ENCODE measurements around the gene SH3BGR. TPM values are rescaled to one million over a fixed set of nuclear protein-coding genes. Genes with fewer than 3 reads are reported as not detected.

Gene SH3BGR
- total and polyA plus RNA-seq, 8 donors, result 1.6 to 4.1 (median 3.6) TPM

- Histone ChIP-seq H3K4me1 (no peaks in the 10 kb centered on the region), H3K36me3 (no peaks in the 10 kb centered on the region), H3K9me3 (no peaks in the 10 kb centered on the region), H3K27me3 (no peaks in the 10 kb centered on the region), H3K4me3 (no peak overlapping the region), H3K27ac (no peak overlapping the region)
- intact Hi-C loops (cut with DNase I), result no loop called here
- DNase-seq (no peak), ATAC-seq (no peak)
- no peak for TF ChIP-seq CTCF (IDR thresholded peaks at IDR 0.05)
Observed at GRCh38 chr21:39480271-39480670, 28.5 kb downstream of the SH3BGR start.

- intact Hi-C loops (cut with DNase I), result no loop called here
Observed at GRCh38 chr21:39481886-39482285, 30.1 kb downstream of the SH3BGR start.

GRCh38 chr21:39483917-39484316 is 32.1 kb downstream of the SH3BGR start:
- H3K27ac ChIP-seq, result no peak overlapping the region
- ATAC-seq (no peak), DNase-seq (no peak)
- intact Hi-C loops (cut with DNase I), result no loop called here
- no peaks in the 10 kb centered on the region for H3K4me1 ChIP-seq
- H3K27me3 ChIP-seq, result no peaks in the 10 kb centered on the region
- TF ChIP-seq CTCF (IDR thresholded peaks at IDR 0.05), result no peak
- no peaks in the 10 kb centered on the region for H3K9me3 ChIP-seq
- H3K36me3 ChIP-seq, result no peaks in the 10 kb centered on the region
- H3K4me3 ChIP-seq, result no peak overlapping the region

More at GRCh38 chr21:39481886-39482285, 30.1 kb downstream of the SH3BGR start:
- no peak for TF ChIP-seq CTCF (IDR thresholded peaks at IDR 0.05)
- Histone ChIP-seq H3K36me3 (no peaks in the 10 kb centered on the region), H3K27ac (no peak overlapping the region), H3K4me1 (no peaks in the 10 kb centered on the region), H3K27me3 (no peaks in the 10 kb centered on the region), H3K9me3 (no peaks in the 10 kb centered on the region), H3K4me3 (no peak overlapping the region)
- no peak for ATAC-seq
- DNase-seq, result no peak

- Histone ChIP-seq H3K27me3 (no peaks in the 10 kb centered on the region), H3K4me1 (no peaks in the 10 kb centered on the region), H3K4me3 (no peak overlapping the region), H3K27ac (no peak overlapping the region), H3K36me3 (no peaks in the 10 kb centered on the region), H3K9me3 (no peaks in the 10 kb centered on the region)
- intact Hi-C loops (cut with DNase I), result no loop called here
- TF ChIP-seq CTCF (IDR thresholded peaks at IDR 0.05), result no peak
- DNase-seq (no peak), ATAC-seq (no peak)
Observed at GRCh38 chr21:39484711-39485276, 33.0 kb downstream of the SH3BGR start.

GRCh38 chr21:39489380-39489924 is 37.7 kb downstream of the SH3BGR start:
- TF ChIP-seq CTCF (IDR thresholded peaks at IDR 0.05), result no peak
- intact Hi-C loops (cut with DNase I), result no loop called here
- Histone ChIP-seq H3K9me3 (peaks cover 0 to 4% of the 10 kb centered on the region in 2 donors), H3K36me3 (no peaks in the 10 kb centered on the region), H3K27ac (no peak overlapping the region), H3K4me3 (no peak overlapping the region), H3K27me3 (no peaks in the 10 kb centered on the region), H3K4me1 (no peaks in the 10 kb centered on the region)
- DNase-seq (no peak), ATAC-seq (no peak)
